SK-N-SH (cell line): ENCODE measurements around the gene TMEM14A.

Source experiments
- EP300 ChIP-seq, 2 experiments: IDR thresholded peaks; 2 replicates each; pipeline versions ENCODE4 v1.4.0 to v1.6.1; 2012; ENCODE audit warnings: borderline replicate concordance in 1 of 2, low read depth in 1 of 2, low read length in 1 of 2
- EZH2phosphoT487 ChIP-seq: fragments of 200-600 bp; sonication (generic); IDR thresholded peaks from 2 replicates; pipeline ENCODE4 v1.6.1; 2017; ENCODE audit warnings: low read depth, mixed run types, mild to moderate bottlenecking, antibody characterized with exemption, moderate library complexity, borderline replicate concordance
- GATA2 ChIP-seq: sonication (generic); formaldehyde crosslinking; IDR thresholded peaks from 2 replicates; pipeline ENCODE4 v1.5.0; 2020; ENCODE audit warnings: mild to moderate bottlenecking, missing genetic modification reagents
- NRF1 ChIP-seq: IDR thresholded peaks from 2 replicates; pipeline ENCODE4 v1.6.1; 2012; ENCODE audit warnings: low read depth, mild to moderate bottlenecking, low read length
- POLR2AphosphoS5 ChIP-seq: IDR thresholded peaks from 2 replicates; pipeline ENCODE4 v1.6.1; 2012; ENCODE audit warnings: low read depth, low read length
- RAD21 ChIP-seq: IDR thresholded peaks from 2 replicates; pipeline ENCODE4 v1.6.1; 2012; ENCODE audit warnings: mild to moderate bottlenecking, low read length
- SIN3A ChIP-seq: IDR thresholded peaks from 2 replicates; pipeline ENCODE4 v1.6.1; 2012; ENCODE audit warnings: low read depth, mild to moderate bottlenecking, low read length, moderate library complexity, borderline replicate concordance
- TAF1 ChIP-seq: IDR thresholded peaks from 2 replicates; pipeline ENCODE4 v1.6.1; 2012; ENCODE audit warnings: low read depth, mild to moderate bottlenecking, low read length, moderate library complexity, borderline replicate concordance
- YY1 ChIP-seq: IDR thresholded peaks from 2 replicates; pipeline ENCODE4 v1.4.0; 2012; ENCODE audit warnings: low read depth, mild to moderate bottlenecking
- TF ChIP-seq, protein P1 (sequence below): fragments of 200-600 bp; sonication (generic); IDR thresholded peaks from 2 replicates; pipeline ENCODE4 v1.6.1; 2017; ENCODE audit warnings: antibody characterized with exemption, mild to moderate bottlenecking, moderate library complexity
- TF ChIP-seq, protein P2 (sequence below): IDR thresholded peaks from 2 replicates; pipeline ENCODE4 v1.6.1; 2012; ENCODE audit warnings: mild to moderate bottlenecking, low read depth, low read length, moderate library complexity
- TF ChIP-seq, protein P3 (sequence below): IDR thresholded peaks from 2 replicates; pipeline ENCODE4; 2012
- TF ChIP-seq, protein P4 (sequence below): IDR thresholded peaks from 2 replicates; pipeline ENCODE4 v1.4.0; 2012; ENCODE audit warnings: low read depth, borderline replicate concordance

DNA sequence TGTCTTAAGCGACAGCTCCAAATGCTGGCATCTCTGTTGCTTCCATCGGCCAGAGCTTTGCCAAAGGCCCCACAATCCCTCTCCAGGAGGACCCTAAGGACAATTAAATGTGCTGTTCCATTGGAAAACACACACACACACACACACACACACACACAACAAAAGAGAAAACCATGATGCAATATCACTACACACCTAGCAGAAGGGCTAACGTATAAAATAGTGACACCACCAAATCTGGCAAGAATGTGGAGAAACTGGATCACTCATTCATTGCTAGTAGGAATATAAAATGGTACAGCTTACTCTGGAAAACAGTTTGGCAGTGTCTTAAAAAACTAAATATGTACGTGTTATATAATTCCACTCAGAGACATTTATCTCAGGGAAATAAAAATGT is 13.0 kb upstream of the TMEM14A start:
- TF ChIP-seq, protein P1, sequence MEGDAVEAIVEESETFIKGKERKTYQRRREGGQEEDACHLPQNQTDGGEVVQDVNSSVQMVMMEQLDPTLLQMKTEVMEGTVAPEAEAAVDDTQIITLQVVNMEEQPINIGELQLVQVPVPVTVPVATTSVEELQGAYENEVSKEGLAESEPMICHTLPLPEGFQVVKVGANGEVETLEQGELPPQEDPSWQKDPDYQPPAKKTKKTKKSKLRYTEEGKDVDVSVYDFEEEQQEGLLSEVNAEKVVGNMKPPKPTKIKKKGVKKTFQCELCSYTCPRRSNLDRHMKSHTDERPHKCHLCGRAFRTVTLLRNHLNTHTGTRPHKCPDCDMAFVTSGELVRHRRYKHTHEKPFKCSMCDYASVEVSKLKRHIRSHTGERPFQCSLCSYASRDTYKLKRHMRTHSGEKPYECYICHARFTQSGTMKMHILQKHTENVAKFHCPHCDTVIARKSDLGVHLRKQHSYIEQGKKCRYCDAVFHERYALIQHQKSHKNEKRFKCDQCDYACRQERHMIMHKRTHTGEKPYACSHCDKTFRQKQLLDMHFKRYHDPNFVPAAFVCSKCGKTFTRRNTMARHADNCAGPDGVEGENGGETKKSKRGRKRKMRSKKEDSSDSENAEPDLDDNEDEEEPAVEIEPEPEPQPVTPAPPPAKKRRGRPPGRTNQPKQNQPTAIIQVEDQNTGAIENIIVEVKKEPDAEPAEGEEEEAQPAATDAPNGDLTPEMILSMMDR: no peak
- TF ChIP-seq, protein P2, sequence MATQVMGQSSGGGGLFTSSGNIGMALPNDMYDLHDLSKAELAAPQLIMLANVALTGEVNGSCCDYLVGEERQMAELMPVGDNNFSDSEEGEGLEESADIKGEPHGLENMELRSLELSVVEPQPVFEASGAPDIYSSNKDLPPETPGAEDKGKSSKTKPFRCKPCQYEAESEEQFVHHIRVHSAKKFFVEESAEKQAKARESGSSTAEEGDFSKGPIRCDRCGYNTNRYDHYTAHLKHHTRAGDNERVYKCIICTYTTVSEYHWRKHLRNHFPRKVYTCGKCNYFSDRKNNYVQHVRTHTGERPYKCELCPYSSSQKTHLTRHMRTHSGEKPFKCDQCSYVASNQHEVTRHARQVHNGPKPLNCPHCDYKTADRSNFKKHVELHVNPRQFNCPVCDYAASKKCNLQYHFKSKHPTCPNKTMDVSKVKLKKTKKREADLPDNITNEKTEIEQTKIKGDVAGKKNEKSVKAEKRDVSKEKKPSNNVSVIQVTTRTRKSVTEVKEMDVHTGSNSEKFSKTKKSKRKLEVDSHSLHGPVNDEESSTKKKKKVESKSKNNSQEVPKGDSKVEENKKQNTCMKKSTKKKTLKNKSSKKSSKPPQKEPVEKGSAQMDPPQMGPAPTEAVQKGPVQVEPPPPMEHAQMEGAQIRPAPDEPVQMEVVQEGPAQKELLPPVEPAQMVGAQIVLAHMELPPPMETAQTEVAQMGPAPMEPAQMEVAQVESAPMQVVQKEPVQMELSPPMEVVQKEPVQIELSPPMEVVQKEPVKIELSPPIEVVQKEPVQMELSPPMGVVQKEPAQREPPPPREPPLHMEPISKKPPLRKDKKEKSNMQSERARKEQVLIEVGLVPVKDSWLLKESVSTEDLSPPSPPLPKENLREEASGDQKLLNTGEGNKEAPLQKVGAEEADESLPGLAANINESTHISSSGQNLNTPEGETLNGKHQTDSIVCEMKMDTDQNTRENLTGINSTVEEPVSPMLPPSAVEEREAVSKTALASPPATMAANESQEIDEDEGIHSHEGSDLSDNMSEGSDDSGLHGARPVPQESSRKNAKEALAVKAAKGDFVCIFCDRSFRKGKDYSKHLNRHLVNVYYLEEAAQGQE: no peak
- no peak for TF ChIP-seq EP300 (IDR thresholded peaks at IDR 0.05; ENCODE audit: borderline replicate concordance in 1 of 2, low read depth in 1 of 2, low read length in 1 of 2)
- no peak for TF ChIP-seq EZH2phosphoT487
- no peak for TF ChIP-seq NRF1
- no peak for TF ChIP-seq POLR2AphosphoS5
- no peak for TF ChIP-seq SIN3A
- TF ChIP-seq GATA2 (CRISPR knock-in tag): no peak
- TF ChIP-seq YY1: no peak
- TF ChIP-seq TAF1: no peak
- TF ChIP-seq, protein P3, sequence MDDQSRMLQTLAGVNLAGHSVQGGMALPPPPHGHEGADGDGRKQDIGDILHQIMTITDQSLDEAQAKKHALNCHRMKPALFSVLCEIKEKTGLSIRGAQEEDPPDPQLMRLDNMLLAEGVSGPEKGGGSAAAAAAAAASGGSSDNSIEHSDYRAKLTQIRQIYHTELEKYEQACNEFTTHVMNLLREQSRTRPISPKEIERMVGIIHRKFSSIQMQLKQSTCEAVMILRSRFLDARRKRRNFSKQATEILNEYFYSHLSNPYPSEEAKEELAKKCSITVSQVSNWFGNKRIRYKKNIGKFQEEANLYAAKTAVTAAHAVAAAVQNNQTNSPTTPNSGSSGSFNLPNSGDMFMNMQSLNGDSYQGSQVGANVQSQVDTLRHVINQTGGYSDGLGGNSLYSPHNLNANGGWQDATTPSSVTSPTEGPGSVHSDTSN: no peak
- TF ChIP-seq, protein P4, sequence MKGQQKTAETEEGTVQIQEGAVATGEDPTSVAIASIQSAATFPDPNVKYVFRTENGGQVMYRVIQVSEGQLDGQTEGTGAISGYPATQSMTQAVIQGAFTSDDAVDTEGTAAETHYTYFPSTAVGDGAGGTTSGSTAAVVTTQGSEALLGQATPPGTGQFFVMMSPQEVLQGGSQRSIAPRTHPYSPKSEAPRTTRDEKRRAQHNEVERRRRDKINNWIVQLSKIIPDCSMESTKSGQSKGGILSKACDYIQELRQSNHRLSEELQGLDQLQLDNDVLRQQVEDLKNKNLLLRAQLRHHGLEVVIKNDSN: no peak
- TF ChIP-seq RAD21: no peak
